DLD1 (cell line): ENCODE results near the gene C11orf68.

Experiments
- in situ Hi-C: cut with HindIII; loops from 2 replicates; pipeline ENCODE4 v1.10.0; 2017; ENCODE audit warnings: low sequenced_read_pairs

C11orf68 gene

GRCh38 chr11:65872586-65873317 lies 46.1 kb downstream of the C11orf68 start, which contains the start of gene EFEMP2:
TSS of gene EFEMP2 (minus strand) at chr11:65872800. CDS start at chr11:65872354, 446 bp downstream.
- in situ Hi-C loops: no loop called here

GRCh38 chr11:65871811-65872548 lies 46.9 kb downstream of the C11orf68 start:
- in situ Hi-C loops: no loop called here

- in situ Hi-C loops: no loop called here
Measured at GRCh38 chr11:65870706-65871681, 47.9 kb downstream of the C11orf68 start.

GRCh38 chr11:65870307-65870658 lies 48.6 kb downstream of the C11orf68 start:
- in situ Hi-C loops: no loop called here

- in situ Hi-C loops: no loop called here
Measured at GRCh38 chr11:65869643-65870306, 49.1 kb downstream of the C11orf68 start.

- in situ Hi-C loops: no loop called here
Measured at GRCh38 chr11:65868907-65869306, 50.0 kb downstream of the C11orf68 start.

- in situ Hi-C loops: no loop called here
Measured at GRCh38 chr11:65868076-65868667, 50.7 kb downstream of the C11orf68 start.

- in situ Hi-C loops: no loop called here
Measured at GRCh38 chr11:65867284-65868071, 51.4 kb downstream of the C11orf68 start.
